DOHH2 (cell line): ENCODE results near the gene IL1RN.

Source experiments
- H3F3A ChIP-seq: fragments of 200-600 bp; sonication (generic), shearing (Covaris generic); 2 replicates; pipeline ENCODE4 v1.6.0; 2016; ENCODE audit warnings: antibody characterized with exemption, mild to moderate bottlenecking; ENCODE audit not compliant: control insufficient read depth, insufficient read depth
- H3K27ac ChIP-seq: fragments of 200-600 bp; sonication (generic); 2 replicates; pipeline ENCODE4 v1.5.1; 2014; ENCODE audit warnings: low read depth, mild to moderate bottlenecking, low read length, moderate library complexity
- H3K27me3 ChIP-seq: fragments of 200-600 bp; sonication (generic); 2 replicates; pipeline ENCODE4 v1.6.1; 2014; ENCODE audit warnings: mild to moderate bottlenecking, low read length, mixed read lengths; ENCODE audit not compliant: control insufficient read depth
- H3K36me3 ChIP-seq: fragments of 200-600 bp; sonication (generic); 2 replicates; pipeline ENCODE4 v1.6.1; 2014; ENCODE audit warnings: mild to moderate bottlenecking, low read length, moderate library complexity, mixed read lengths; ENCODE audit not compliant: control insufficient read depth
- H3K4me1 ChIP-seq: fragments of 200-600 bp; sonication (generic); 2 replicates; pipeline ENCODE4 v1.6.1; 2014; ENCODE audit warnings: mild to moderate bottlenecking, low read length, mixed read lengths; ENCODE audit not compliant: control insufficient read depth
- H3K4me2 ChIP-seq: fragments of 200-600 bp; sonication (generic); 2 replicates; pipeline ENCODE4 v1.6.0; 2014; ENCODE audit warnings: mild to moderate bottlenecking, low read length, moderate library complexity
- H3K4me3 ChIP-seq: fragments of 200-600 bp; sonication (generic); 2 replicates; pipeline ENCODE4 v1.5.1; 2014; ENCODE audit warnings: mild to moderate bottlenecking, low read length, mixed read lengths
- H3K79me2 ChIP-seq: fragments of 200-600 bp; sonication (generic); 2 replicates; pipeline ENCODE4 v1.6.1; 2014; ENCODE audit warnings: mild to moderate bottlenecking, low read length, mixed read lengths; ENCODE audit not compliant: control insufficient read depth
- H3K9me2 ChIP-seq: fragments of 200-600 bp; sonication (generic); replicated peaks from 2 replicates; pipeline ENCODE4 v1.6.1; 2014; ENCODE audit warnings: mild to moderate bottlenecking, low read length, mixed read lengths; ENCODE audit not compliant: control insufficient read depth
- H3K9me3 ChIP-seq: fragments of 200-600 bp; sonication (generic); 2 replicates; pipeline ENCODE4 v1.6.1; 2014; ENCODE audit warnings: antibody characterized with exemption, low read length, mixed read lengths; ENCODE audit not compliant: control insufficient read depth, insufficient read depth
- H4K20me1 ChIP-seq: fragments of 200-600 bp; sonication (generic); 2 replicates; pipeline ENCODE4 v1.6.0; 2014; ENCODE audit warnings: low read depth, mild to moderate bottlenecking, antibody characterized with exemption, low read length, moderate library complexity; ENCODE audit not compliant: control insufficient read depth, insufficient read depth
- CTCF ChIP-seq: fragments of 200-600 bp; sonication (generic); IDR thresholded peaks from one replicate; pipeline ENCODE4 v1.5.1; 2014; ENCODE audit warnings: antibody characterized with exemption, mild to moderate bottlenecking, low read depth, low read length; ENCODE audit not compliant: poor library complexity, severe bottlenecking
- EZH2phosphoT487 ChIP-seq: fragments of 200-600 bp; sonication (generic); IDR thresholded peaks from 2 replicates; pipeline ENCODE4 v1.6.1; 2017; ENCODE audit warnings: borderline replicate concordance, mild to moderate bottlenecking, antibody characterized with exemption, low read length, moderate library complexity, mixed read lengths

Gene IL1RN

GRCh38 chr2:113157897-113158753 lies 30.7 kb downstream of the IL1RN start:
- H3K27ac ChIP-seq = no peak overlapping the region
- no peaks in the 10 kb centered on the region for H3K9me3 ChIP-seq
- H3K27me3 ChIP-seq = peaks cover 24% of the 10 kb centered on the region
- peaks cover 9% of the 10 kb centered on the region for H3F3A ChIP-seq
- TF ChIP-seq EZH2phosphoT487 (no peak), CTCF (no peak)
- no peaks in the 10 kb centered on the region for H3K36me3 ChIP-seq
- H3K4me1 ChIP-seq = peaks cover 21% of the 10 kb centered on the region
- no peaks in the 10 kb centered on the region for H3K9me2 ChIP-seq
- peak overlapping the region; percentile 69 for H3K4me3 ChIP-seq
- no peaks in the 10 kb centered on the region for H3K79me2 ChIP-seq
- peak overlapping the region; percentile 69 for H3K4me2 ChIP-seq
- no peaks in the 10 kb centered on the region for H4K20me1 ChIP-seq

GRCh38 chr2:113158884-113159553 lies 31.6 kb downstream of the IL1RN start:
- Histone ChIP-seq H3K9me3 (no peaks in the 10 kb centered on the region), H3K36me3 (no peaks in the 10 kb centered on the region), H3K27me3 (peaks cover 24% of the 10 kb centered on the region), H3K4me2 (no peak overlapping the region), H3K4me1 (peaks cover 21% of the 10 kb centered on the region), H3F3A (peaks cover 9% of the 10 kb centered on the region), H3K79me2 (no peaks in the 10 kb centered on the region), H3K4me3 (no peak overlapping the region), H3K27ac (no peak overlapping the region), H4K20me1 (no peaks in the 10 kb centered on the region), H3K9me2 (no peaks in the 10 kb centered on the region)
- no peak for TF ChIP-seq CTCF
- no peak for TF ChIP-seq EZH2phosphoT487

DNA sequence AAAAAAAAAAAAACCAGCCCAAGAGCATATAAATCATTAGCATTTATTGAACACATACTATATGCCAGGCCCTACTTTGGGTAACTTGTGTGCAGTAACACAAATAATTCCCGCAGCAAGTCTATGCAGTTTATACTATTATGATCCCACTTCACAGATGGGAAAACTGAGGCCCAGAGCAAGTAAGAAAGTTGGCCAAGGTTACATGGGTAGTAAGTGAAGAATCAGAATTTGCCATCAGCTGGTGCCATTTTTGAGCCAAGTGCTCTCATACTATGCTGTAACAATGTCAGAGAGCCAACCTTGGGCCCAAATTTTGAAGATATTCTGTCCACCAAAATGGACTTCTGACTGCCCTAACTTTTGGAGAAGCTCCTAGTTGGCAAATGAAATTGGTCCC lies 32.9 kb downstream of the IL1RN start:
- no peak overlapping the region for H3K4me2 ChIP-seq
- no peaks in the 10 kb centered on the region for H3K9me3 ChIP-seq
- no peak overlapping the region for H3K27ac ChIP-seq
- no peaks in the 10 kb centered on the region for H3K36me3 ChIP-seq
- no peak overlapping the region for H3K4me3 ChIP-seq
- peaks cover 21% of the 10 kb centered on the region for H3K27me3 ChIP-seq
- no peaks in the 10 kb centered on the region for H4K20me1 ChIP-seq
- H3K79me2 ChIP-seq = no peaks in the 10 kb centered on the region
- no peaks in the 10 kb centered on the region for H3K9me2 ChIP-seq
- peaks cover 9% of the 10 kb centered on the region for H3F3A ChIP-seq
- peaks cover 21% of the 10 kb centered on the region for H3K4me1 ChIP-seq
- TF ChIP-seq CTCF = no peak
- no peak for TF ChIP-seq EZH2phosphoT487
